Neural progenitor cell (in vitro differentiated cells): Measurements from ENCODE around the gene DCLK2. TPM values are rescaled to one million over a fixed set of nuclear protein-coding genes. Genes with fewer than 3 reads are reported as not detected.

Experiments used
- DNase-seq: peaks from one replicate; pipeline ENCODE4 v3.0.0-alpha.2; 2016; ENCODE audit warnings: low spot score
- H2AFZ ChIP-seq: fragments of 200-600 bp; sonication (generic); replicated peaks from 2 replicates; pipeline ENCODE4 v1.6.1; 2016; ENCODE audit warnings: antibody characterized with exemption
- H3F3A ChIP-seq: fragments of 200-600 bp; sonication (generic); 2 replicates; pipeline ENCODE4 v1.6.1; 2016; ENCODE audit warnings: antibody characterized with exemption, low read depth
- H3K27ac ChIP-seq: fragments of 200-600 bp; sonication (generic); 2 replicates; pipeline ENCODE4 v1.5.1; 2016; ENCODE audit warnings: mild to moderate bottlenecking
- H3K27me3 ChIP-seq: fragments of 200-600 bp; sonication (generic); 2 replicates; pipeline ENCODE4 v1.6.1; 2016; ENCODE audit warnings: mild to moderate bottlenecking, moderate library complexity
- H3K36me3 ChIP-seq: fragments of 200-600 bp; sonication (generic); 2 replicates; pipeline ENCODE4 v1.5.1; 2016
- H3K4me1 ChIP-seq: fragments of 200-600 bp; sonication (generic); 2 replicates; pipeline ENCODE4 v1.6.1; 2016; ENCODE audit warnings: mixed run types
- H3K4me2 ChIP-seq: fragments of 200-600 bp; sonication (generic); 2 replicates; pipeline ENCODE4 v1.6.1; 2016
- H3K4me3 ChIP-seq: fragments of 200-600 bp; sonication (generic); 2 replicates; pipeline ENCODE4 v1.5.1; 2016
- H3K79me2 ChIP-seq: fragments of 200-600 bp; sonication (generic); 2 replicates; pipeline ENCODE4 v1.6.1; 2016; ENCODE audit warnings: low read depth
- H3K9ac ChIP-seq: fragments of 200-600 bp; sonication (generic); 2 replicates; pipeline ENCODE4 v1.6.1; 2016
- H3K9me3 ChIP-seq: fragments of 200-600 bp; sonication (generic); 2 replicates; pipeline ENCODE4 v1.5.1; 2016; ENCODE audit warnings: low read depth
- H4K20me1 ChIP-seq: fragments of 200-600 bp; sonication (generic); 2 replicates; pipeline ENCODE4 v1.6.1; 2016; ENCODE audit warnings: low read depth
- H3K27ac Mint-ChIP-seq: 3 replicates; pipeline ENCODE4 v1.8.0; 2021; ENCODE audit warnings: mixed read lengths
- H3K27me3 Mint-ChIP-seq: 2 replicates; pipeline ENCODE4 v1.8.0; 2022; ENCODE audit warnings: low read depth, mild to moderate bottlenecking, inconsistent platforms, moderate library complexity, mixed read lengths; ENCODE audit not compliant: insufficient read depth
- H3K36me3 Mint-ChIP-seq: 3 replicates; pipeline ENCODE4 v1.8.0; 2021; ENCODE audit warnings: mixed read lengths
- H3K4me1 Mint-ChIP-seq: 3 replicates; pipeline ENCODE4 v1.8.0; 2021; ENCODE audit warnings: mixed read lengths
- H3K4me3 Mint-ChIP-seq: 3 replicates; pipeline ENCODE4 v1.8.0; 2021; ENCODE audit warnings: mild to moderate bottlenecking, moderate library complexity, mixed read lengths
- H3K9me3 Mint-ChIP-seq: 3 replicates; pipeline ENCODE4 v1.8.0; 2020; ENCODE audit warnings: mixed read lengths
- CTCF ChIP-seq: fragments of 200-600 bp; sonication (generic); IDR thresholded peaks from 2 replicates; pipeline ENCODE4 v1.5.1; 2017; ENCODE audit warnings: antibody characterized with exemption, mild to moderate bottlenecking
- EZH2 ChIP-seq: fragments of 200-600 bp; sonication (generic); IDR thresholded peaks from 2 replicates; pipeline ENCODE4 v1.6.1; 2017; ENCODE audit warnings: antibody characterized with exemption, mild to moderate bottlenecking, moderate library complexity
- EZH2phosphoT487 ChIP-seq: fragments of 200-600 bp; sonication (generic); IDR thresholded peaks from 2 replicates; pipeline ENCODE4 v1.6.1; 2017; ENCODE audit warnings: antibody characterized with exemption
- total RNA-seq: library from RNA; depleted of rRNA; stranded (reverse); fragments of >200 nt; gene quantifications from 2 replicates; pipeline ENCODE4 v1.2.3, GENCODE V29; 2015; ENCODE audit warnings: low replicate concordance

The DCLK2 gene
- total RNA-seq, 1 donor from 2014 or later = 11.7 TPM

GRCh38 chr4:150252741-150253140 lies 174.5 kb downstream of the DCLK2 start:
- H3K27ac ChIP-seq = no peak overlapping the region
- H3K27me3 ChIP-seq = no peaks in the 10 kb centered on the region
- H3K4me2 ChIP-seq = no peak overlapping the region
- H3K9me3 Mint-ChIP-seq = no peaks in the 10 kb centered on the region
- no peak overlapping the region for H3K4me3 ChIP-seq
- no peaks in the 10 kb centered on the region for H4K20me1 ChIP-seq
- no peaks in the 10 kb centered on the region for H3K79me2 ChIP-seq
- H3K4me1 ChIP-seq = no peaks in the 10 kb centered on the region
- H3K9ac ChIP-seq = no peak overlapping the region
- no peaks in the 10 kb centered on the region for H3K9me3 ChIP-seq
- no peak overlapping the region for H2AFZ ChIP-seq
- H3K36me3 ChIP-seq = no peaks in the 10 kb centered on the region
- peaks cover 6% of the 10 kb centered on the region for H3K4me1 Mint-ChIP-seq
- no peak for DNase-seq
- H3K36me3 Mint-ChIP-seq = peaks cover 36% of the 10 kb centered on the region
- no peak overlapping the region for H3K4me3 Mint-ChIP-seq
- H3F3A ChIP-seq = peaks cover 9% of the 10 kb centered on the region
- no peak for TF ChIP-seq EZH2
- TF ChIP-seq CTCF = no peak
- TF ChIP-seq EZH2phosphoT487 = no peak
- H3K27ac Mint-ChIP-seq = no peak overlapping the region
- H3K27me3 Mint-ChIP-seq = peaks cover 3% of the 10 kb centered on the region

DNA sequence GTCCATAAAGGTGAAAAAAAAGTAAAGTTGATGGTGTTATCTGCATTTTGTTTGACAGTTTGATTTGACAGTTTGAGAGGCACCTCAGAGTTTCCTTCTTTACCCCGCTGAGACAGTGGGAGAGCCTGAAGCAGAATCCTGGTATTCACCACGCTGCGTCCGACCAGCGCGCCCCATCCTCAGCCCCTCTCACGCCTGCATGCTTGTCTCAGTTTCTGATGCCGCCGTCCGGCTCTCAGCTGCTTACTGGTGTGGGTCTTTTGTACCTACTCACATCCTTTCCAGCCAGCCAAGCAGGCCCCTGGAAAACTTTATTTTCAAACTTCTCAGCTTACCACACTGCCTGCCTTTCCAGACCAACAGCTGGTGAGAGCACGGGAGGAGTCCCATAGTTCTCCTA lies 175.2 kb downstream of the DCLK2 start:
- H2AFZ ChIP-seq = no peak overlapping the region
- no peaks in the 10 kb centered on the region for H4K20me1 ChIP-seq
- no peaks in the 10 kb centered on the region for H3K79me2 ChIP-seq
- peaks cover 34% of the 10 kb centered on the region for H3K36me3 Mint-ChIP-seq
- no peaks in the 10 kb centered on the region for H3K4me1 ChIP-seq
- H3K4me1 Mint-ChIP-seq = peaks cover 11% of the 10 kb centered on the region
- no peaks in the 10 kb centered on the region for H3K9me3 Mint-ChIP-seq
- no peak for DNase-seq
- no peak overlapping the region for H3K4me3 ChIP-seq
- H3K27me3 ChIP-seq = no peaks in the 10 kb centered on the region
- H3K36me3 ChIP-seq = no peaks in the 10 kb centered on the region
- no peak overlapping the region for H3K4me2 ChIP-seq
- TF ChIP-seq EZH2phosphoT487 (no peak), EZH2 (no peak), CTCF (no peak)
- no peak overlapping the region for H3K4me3 Mint-ChIP-seq
- no peak overlapping the region for H3K9ac ChIP-seq
- H3K27ac ChIP-seq = no peak overlapping the region
- H3K27me3 Mint-ChIP-seq = peaks cover 5% of the 10 kb centered on the region
- H3K27ac Mint-ChIP-seq = no peak overlapping the region
- H3K9me3 ChIP-seq = no peaks in the 10 kb centered on the region
- H3F3A ChIP-seq = peaks cover 9% of the 10 kb centered on the region

DNA sequence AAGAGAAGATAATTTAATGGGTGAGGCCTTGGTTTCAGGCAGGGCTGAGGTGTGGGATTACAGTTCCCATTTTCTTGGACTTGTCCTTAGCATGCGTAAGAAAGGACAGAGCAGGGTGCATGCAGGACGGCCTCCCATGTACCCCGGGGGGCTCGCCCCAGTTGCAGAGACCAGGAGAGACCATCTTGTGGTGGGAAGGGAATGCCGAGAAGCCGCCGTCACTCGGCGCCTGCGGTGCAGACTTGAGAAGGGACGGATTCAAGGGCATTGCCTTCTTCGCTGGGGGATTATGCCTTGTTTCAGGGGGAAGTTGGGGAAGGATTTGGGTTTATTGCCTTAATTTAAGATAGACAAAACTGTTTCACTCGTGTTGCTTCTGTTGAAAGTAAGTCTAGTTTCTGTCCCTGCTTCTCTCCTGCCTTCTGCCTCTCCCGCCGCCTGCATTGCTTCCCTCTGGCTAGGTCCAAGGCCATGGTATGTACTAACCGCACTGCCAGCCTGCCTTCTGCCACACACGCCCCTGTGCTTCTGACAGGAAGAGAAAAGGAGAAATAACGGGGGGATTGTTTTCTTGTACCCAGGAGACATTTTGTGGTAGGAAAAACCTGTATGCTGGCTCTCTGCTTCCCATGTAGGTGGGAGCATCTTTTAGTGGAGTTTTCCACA lies 175.9 kb downstream of the DCLK2 start:
- no peak overlapping the region for H2AFZ ChIP-seq

More for the DNA sequence above, 175.9 kb downstream of the DCLK2 start:
- Histone ChIP-seq H3K9ac (no peak overlapping the region), H3K79me2 (no peaks in the 10 kb centered on the region), H3K4me3 (no peak overlapping the region), H3K4me2 (no peak overlapping the region), H3K27ac (no peak overlapping the region), H3K36me3 (no peaks in the 10 kb centered on the region), H3K4me1 (no peaks in the 10 kb centered on the region), H3F3A (peaks cover 9% of the 10 kb centered on the region), H4K20me1 (no peaks in the 10 kb centered on the region), H3K27me3 (no peaks in the 10 kb centered on the region), H3K9me3 (no peaks in the 10 kb centered on the region)
- no peak for TF ChIP-seq EZH2phosphoT487
- no peak for TF ChIP-seq CTCF
- TF ChIP-seq EZH2 = no peak
- peaks cover 5% of the 10 kb centered on the region for H3K27me3 Mint-ChIP-seq
- H3K36me3 Mint-ChIP-seq = peaks cover 32% of the 10 kb centered on the region
- no peaks in the 10 kb centered on the region for H3K9me3 Mint-ChIP-seq
- no peak for DNase-seq
- H3K4me1 Mint-ChIP-seq = peaks cover 17% of the 10 kb centered on the region
- H3K27ac Mint-ChIP-seq = peak overlapping the region; percentile 78
- no peak overlapping the region for H3K4me3 Mint-ChIP-seq
